ENCODE data around the gene DGCR8. TPM values are rescaled to one million over a fixed set of nuclear protein-coding genes. Genes with fewer than 3 reads are reported as not detected.

Gene DGCR8
- total and polyA plus RNA-seq, 2 donors from 2014 or later: 12.2 to 40.1 TPM

DNA sequence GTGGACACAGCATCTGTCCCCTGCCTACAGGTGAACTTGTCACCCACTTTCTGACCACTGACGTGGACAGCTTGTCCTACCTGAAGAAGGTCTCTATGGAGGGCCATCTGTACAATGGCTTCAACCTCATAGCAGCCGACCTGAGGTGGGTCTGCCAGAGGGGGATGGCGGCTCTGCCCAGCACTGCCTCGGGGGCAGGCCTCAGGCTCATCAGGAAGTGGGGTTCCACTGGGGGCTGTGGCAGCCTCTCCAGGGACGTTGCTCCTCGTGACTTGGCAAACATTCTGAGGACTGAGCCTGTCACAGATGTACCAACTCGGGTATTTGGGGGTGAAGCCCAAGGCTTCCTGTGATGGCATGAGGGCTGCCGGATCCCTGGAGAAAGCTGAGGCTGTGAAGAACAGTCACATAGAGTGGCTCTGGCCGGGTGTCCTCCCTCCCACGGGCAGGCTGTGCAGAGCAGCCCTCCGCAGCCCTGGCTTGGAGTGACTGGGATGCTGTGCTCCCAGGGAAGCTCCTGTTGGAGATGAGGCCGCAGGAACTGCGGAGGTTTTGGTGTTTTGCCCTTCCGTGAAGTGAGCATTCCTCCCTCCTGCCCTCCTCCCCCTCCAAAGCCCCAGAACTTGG, 26.5 kb upstream of the DGCR8 start:
- no peak overlapping the region for H3K27ac ChIP-seq (ENCODE audit: low read depth in 2 of 2, low read length in 2 of 2)
- FAIRE-seq: no peak
- no peak overlapping the region for H3K9ac ChIP-seq (ENCODE audit: low read length in 3 of 3)
- DNase-seq: no peak
- H3K4me3 ChIP-seq (ENCODE audit: low read length in 3 of 3): no peak overlapping the region
- intact Hi-C loops (cut with DNase I): no loop called here
- no peaks in the 10 kb centered on the region for H3K9me3 ChIP-seq (ENCODE audit: control insufficient read depth in 2 of 3, insufficient read depth in 1 of 3, low read length in 3 of 3)
- peaks cover 0 to 21% (median 3%) of the 10 kb centered on the region in 3 donors for H3K36me3 ChIP-seq (ENCODE audit: control insufficient read depth in 2 of 3, insufficient read depth in 3 of 3, low read length in 3 of 3)
- H3K4me1 ChIP-seq (ENCODE audit: control insufficient read depth in 2 of 3, insufficient read depth in 2 of 3, low read depth in 1 of 3, low read length in 3 of 3): no peaks in the 10 kb centered on the region
- H3K27me3 ChIP-seq (ENCODE audit: control insufficient read depth, insufficient read depth, low read length): no peaks in the 10 kb centered on the region
- TF ChIP-seq, protein P1, sequence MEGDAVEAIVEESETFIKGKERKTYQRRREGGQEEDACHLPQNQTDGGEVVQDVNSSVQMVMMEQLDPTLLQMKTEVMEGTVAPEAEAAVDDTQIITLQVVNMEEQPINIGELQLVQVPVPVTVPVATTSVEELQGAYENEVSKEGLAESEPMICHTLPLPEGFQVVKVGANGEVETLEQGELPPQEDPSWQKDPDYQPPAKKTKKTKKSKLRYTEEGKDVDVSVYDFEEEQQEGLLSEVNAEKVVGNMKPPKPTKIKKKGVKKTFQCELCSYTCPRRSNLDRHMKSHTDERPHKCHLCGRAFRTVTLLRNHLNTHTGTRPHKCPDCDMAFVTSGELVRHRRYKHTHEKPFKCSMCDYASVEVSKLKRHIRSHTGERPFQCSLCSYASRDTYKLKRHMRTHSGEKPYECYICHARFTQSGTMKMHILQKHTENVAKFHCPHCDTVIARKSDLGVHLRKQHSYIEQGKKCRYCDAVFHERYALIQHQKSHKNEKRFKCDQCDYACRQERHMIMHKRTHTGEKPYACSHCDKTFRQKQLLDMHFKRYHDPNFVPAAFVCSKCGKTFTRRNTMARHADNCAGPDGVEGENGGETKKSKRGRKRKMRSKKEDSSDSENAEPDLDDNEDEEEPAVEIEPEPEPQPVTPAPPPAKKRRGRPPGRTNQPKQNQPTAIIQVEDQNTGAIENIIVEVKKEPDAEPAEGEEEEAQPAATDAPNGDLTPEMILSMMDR (IDR thresholded peaks at IDR 0.05; ENCODE audit: borderline replicate concordance, extremely low read depth, insufficient read depth): no peak

GRCh38 chr22:20054034-20054427, 26.0 kb upstream of the DGCR8 start:
- FAIRE-seq: no peak
- intact Hi-C loops (cut with DNase I): no loop called here
- no peak for DNase-seq
- Histone ChIP-seq H3K36me3 (ENCODE audit: control insufficient read depth in 2 of 3, insufficient read depth in 3 of 3, low read length in 3 of 3) (peaks cover 0 to 21% (median 3%) of the 10 kb centered on the region in 3 donors), H3K4me3 (ENCODE audit: low read length in 3 of 3) (no peak overlapping the region), H3K4me1 (ENCODE audit: control insufficient read depth in 2 of 3, insufficient read depth in 2 of 3, low read depth in 1 of 3, low read length in 3 of 3) (peaks cover 0 to 2% (median 0%) of the 10 kb centered on the region in 3 donors), H3K27ac (ENCODE audit: low read depth in 2 of 2, low read length in 2 of 2) (no peak overlapping the region), H3K9ac (ENCODE audit: low read length in 3 of 3) (no peak overlapping the region), H3K27me3 (ENCODE audit: control insufficient read depth, insufficient read depth, low read length) (no peaks in the 10 kb centered on the region), H3K9me3 (ENCODE audit: control insufficient read depth in 2 of 3, insufficient read depth in 1 of 3, low read length in 3 of 3) (no peaks in the 10 kb centered on the region)
- TF ChIP-seq, protein P1 (IDR thresholded peaks at IDR 0.05; ENCODE audit: borderline replicate concordance, extremely low read depth, insufficient read depth): no peak

- H3K27me3 ChIP-seq (ENCODE audit: control insufficient read depth, insufficient read depth, low read length): no peaks in the 10 kb centered on the region
- peaks cover 0 to 21% (median 7%) of the 10 kb centered on the region in 3 donors for H3K36me3 ChIP-seq (ENCODE audit: control insufficient read depth in 2 of 3, insufficient read depth in 3 of 3, low read length in 3 of 3)
- H3K4me1 ChIP-seq (ENCODE audit: control insufficient read depth in 2 of 3, insufficient read depth in 2 of 3, low read depth in 1 of 3, low read length in 3 of 3): peaks cover 0 to 2% (median 0%) of the 10 kb centered on the region in 3 donors
- H3K9ac ChIP-seq (ENCODE audit: low read length in 3 of 3): no peak overlapping the region
- H3K9me3 ChIP-seq (ENCODE audit: control insufficient read depth in 2 of 3, insufficient read depth in 1 of 3, low read length in 3 of 3): no peaks in the 10 kb centered on the region
- no peak for FAIRE-seq
- TF ChIP-seq, protein P1 (IDR thresholded peaks at IDR 0.05; ENCODE audit: borderline replicate concordance, extremely low read depth, insufficient read depth): no peak
- no peak for DNase-seq
- intact Hi-C loops (cut with DNase I): no loop called here
- no peak overlapping the region for H3K27ac ChIP-seq (ENCODE audit: low read depth in 2 of 2, low read length in 2 of 2)
- H3K4me3 ChIP-seq (ENCODE audit: low read length in 3 of 3): no peak overlapping the region
These were observed 25.6 kb upstream of the DGCR8 start for GRCh38 chr22:20054485-20054884.

All from kidney (tissue), 14 donors.